Uterus (tissue), 2 donors: ENCODE measurements around the gene EFCAB7.

Experiments used
- CTCF ChIP-seq, 4 experiments: fragments of 200-600 bp in 2 of 4; fragments of 450-650 bp in 2 of 4; sonication (generic) in 2 of 4; IDR thresholded peaks; one replicate each; pipeline ENCODE4 v1.5.1; 2016 to 2019; ENCODE audit warnings: antibody characterized with exemption in 4 of 4, mild to moderate bottlenecking in 2 of 4, moderate library complexity in 1 of 4
- POLR2A ChIP-seq, 2 donors: fragments of 450-650 bp; IDR thresholded peaks; one replicate each; pipeline ENCODE4 v1.6.1; 2016; ENCODE audit warnings: antibody characterized with exemption in 2 of 2, mild to moderate bottlenecking in 1 of 2, moderate library complexity in 1 of 2

GRCh38 chr1:63618011-63618410, 94.7 kb downstream of the EFCAB7 start:
- TF ChIP-seq CTCF (IDR thresholded peaks at IDR 0.05), result no peak
- no peak for TF ChIP-seq POLR2A (IDR thresholded peaks at IDR 0.05)
